Measurements from ENCODE around the gene RPP38. TPM values are rescaled to one million over a fixed set of nuclear protein-coding genes. Genes with fewer than 3 reads are reported as not detected.

The RPP38 gene
- polyA plus RNA-seq, 2 of the 4 experiments (the other 2 are of a cell fraction) = 25.5 to 47.5 TPM

DNA sequence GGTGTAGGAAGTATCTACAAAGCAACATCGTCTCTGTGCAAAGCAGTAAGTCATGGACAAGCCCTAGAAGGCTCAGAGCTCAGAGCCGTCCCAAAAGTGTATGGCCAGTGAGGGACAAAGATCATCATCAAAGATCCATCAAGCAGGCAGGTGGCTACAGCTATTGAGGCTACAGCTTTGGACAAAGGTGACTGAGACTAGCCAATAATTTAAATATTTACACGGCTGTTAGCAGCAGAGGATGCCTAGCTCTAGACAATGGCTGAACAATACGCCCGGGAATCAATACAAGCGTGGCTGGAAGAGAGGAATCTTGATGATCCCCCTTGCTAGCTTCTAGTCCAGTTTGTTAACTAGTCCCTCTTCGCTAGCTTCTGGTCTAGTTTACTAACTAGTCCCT lies 53.4 kb downstream of the RPP38 start:
- H3K4me3 ChIP-seq = no peak overlapping the region
- FAIRE-seq (no peak), DNase-seq (ENCODE audit: low read depth in 1 of 2, low spot score in 1 of 2) (no peak), ATAC-seq (no peak)
- H3K9me3 ChIP-seq = no peaks in the 10 kb centered on the region
- CTCF ChIA-PET = no interaction called here
- no peak overlapping the region for H3K27ac ChIP-seq
- TF ChIP-seq FOSB (CRISPR knock-in tag; IDR thresholded peaks at IDR 0.05) = no peak
- 93% methylated on average over 7 of the region's 7 CpGs for WGBS (ENCODE audit: missing lambda C conversion rate)
- no peaks in the 10 kb centered on the region for H3K4me1 ChIP-seq
- POLR2A ChIA-PET = no interaction called here
- no peak overlapping the region for H3K4me2 ChIP-seq

DNA sequence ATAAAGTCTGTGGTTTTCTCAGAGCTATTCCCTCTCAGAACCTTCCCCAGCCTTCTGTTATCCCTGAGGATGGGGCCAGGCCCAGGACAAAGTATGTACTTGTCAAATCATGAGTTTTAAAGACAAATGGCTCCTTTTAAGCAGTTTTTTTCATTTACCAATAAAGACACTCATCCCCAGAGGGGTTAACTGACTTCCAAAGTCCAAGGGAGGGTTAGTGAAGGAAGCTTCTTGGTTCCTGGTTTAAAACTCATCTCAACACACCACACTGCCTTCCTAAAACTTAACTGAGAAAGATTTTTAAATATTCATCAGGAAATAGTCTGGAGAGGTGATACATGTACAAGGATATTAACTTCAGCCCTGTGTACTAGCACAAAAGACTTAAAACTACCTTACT lies 55.4 kb downstream of the RPP38 start:
- CTCF ChIA-PET = interaction anchor here (0.6 to 1.2 kb wide), 4 partner anchors 41 to 626 kb away, joined by 3 to 5 read pairs (median 3); no protein-coding TSS in a partner anchor
- H3K9me3 ChIP-seq = no peaks in the 10 kb centered on the region

More for the DNA sequence above, 55.4 kb downstream of the RPP38 start:
- TF ChIP-seq, protein P1, sequence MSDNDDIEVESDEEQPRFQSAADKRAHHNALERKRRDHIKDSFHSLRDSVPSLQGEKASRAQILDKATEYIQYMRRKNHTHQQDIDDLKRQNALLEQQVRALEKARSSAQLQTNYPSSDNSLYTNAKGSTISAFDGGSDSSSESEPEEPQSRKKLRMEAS (IDR thresholded peaks at IDR 0.05) = no peak
- no peak for TF ChIP-seq ZFP36 (IDR thresholded peaks at IDR 0.05; ENCODE audit: borderline replicate concordance, partially characterized antibody)
- no peak for TF ChIP-seq MAFK (IDR thresholded peaks at IDR 0.05; ENCODE audit: partially characterized antibody)
- TF ChIP-seq HDAC2 (IDR thresholded peaks at IDR 0.05) = no peak
- no peak for TF ChIP-seq MYC (IDR thresholded peaks at IDR 0.05; ENCODE audit: borderline replicate concordance, low read length)
- TF ChIP-seq FOSL2 (IDR thresholded peaks at IDR 0.05) = no peak
- TF ChIP-seq FOSL2 (CRISPR knock-in tag; IDR thresholded peaks at IDR 0.05) = no peak
- no peak for TF ChIP-seq NFE2L2 (conservative IDR thresholded peaks at IDR 0.05; ENCODE audit: low read length)
- TF ChIP-seq, protein P2, sequence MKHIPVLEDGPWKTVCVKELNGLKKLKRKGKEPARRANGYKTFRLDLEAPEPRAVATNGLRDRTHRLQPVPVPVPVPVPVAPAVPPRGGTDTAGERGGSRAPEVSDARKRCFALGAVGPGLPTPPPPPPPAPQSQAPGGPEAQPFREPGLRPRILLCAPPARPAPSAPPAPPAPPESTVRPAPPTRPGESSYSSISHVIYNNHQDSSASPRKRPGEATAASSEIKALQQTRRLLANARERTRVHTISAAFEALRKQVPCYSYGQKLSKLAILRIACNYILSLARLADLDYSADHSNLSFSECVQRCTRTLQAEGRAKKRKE (CRISPR knock-in tag; IDR thresholded peaks at IDR 0.05; ENCODE audit: low read depth) = no peak
- no peak for ATAC-seq
- FAIRE-seq = no peak
- Histone ChIP-seq H3K4me2 (no peak overlapping the region), H3K4me3 (no peak overlapping the region), H3K27ac (no peak overlapping the region), H3K4me1 (no peaks in the 10 kb centered on the region)
- POLR2A ChIA-PET = no interaction called here
- no peak for DNase-seq (ENCODE audit: low read depth in 1 of 2, low spot score in 1 of 2)

Other genes starting within 250 kb of the RPP38 start
- 21.3 and 23.2 TPM in 2 replicates for gene SUV39H2, start 218.5 kb upstream of the RPP38 start, polyA plus RNA-seq (2011; rRNA removed)
- gene SUV39H2, start 218.5 kb upstream of the RPP38 start, polyA plus RNA-seq (2017; fragmentation: RNase III; extraction: RNeasy Plus Mini Kit Qiagen cat#74134 plus additional on column Dnase treatment) = 22.6 to 24.0 TPM (median 22.9 TPM) in 3 replicates
- 8.3 and 8.6 TPM in 2 replicates for gene DCLRE1C, start 143.3 kb upstream of the RPP38 start, polyA plus RNA-seq (2011; rRNA removed)
- gene DCLRE1C, start 143.3 kb upstream of the RPP38 start, polyA plus RNA-seq (2017; fragmentation: RNase III; extraction: RNeasy Plus Mini Kit Qiagen cat#74134 plus additional on column Dnase treatment) = 4.6 to 5.9 TPM (median 5.0 TPM) in 3 replicates
- gene MEIG1, start 138.0 kb upstream of the RPP38 start, polyA plus RNA-seq (2011; rRNA removed) = 0.79 and 1.1 TPM in 2 replicates
- 0.41 to 1.9 TPM (median 0.66 TPM) in 3 replicates for gene MEIG1, start 138.0 kb upstream of the RPP38 start, polyA plus RNA-seq (2017; fragmentation: RNase III; extraction: RNeasy Plus Mini Kit Qiagen cat#74134 plus additional on column Dnase treatment)
- 0.34 and 0.53 TPM in 2 replicates for gene OLAH, start 53.4 kb upstream of the RPP38 start, polyA plus RNA-seq (2011; rRNA removed)
- gene OLAH, start 53.4 kb upstream of the RPP38 start, polyA plus RNA-seq (2017; fragmentation: RNase III; extraction: RNeasy Plus Mini Kit Qiagen cat#74134 plus additional on column Dnase treatment) = not detected in 3 replicates
- gene ACBD7, start 8.6 kb upstream of the RPP38 start, polyA plus RNA-seq (2011; rRNA removed) = 0.90 and 0.98 TPM in 2 replicates
- gene ACBD7, start 8.6 kb upstream of the RPP38 start, polyA plus RNA-seq (2017; fragmentation: RNase III; extraction: RNeasy Plus Mini Kit Qiagen cat#74134 plus additional on column Dnase treatment) = 1.2 to 1.6 TPM (median 1.5 TPM) in 3 replicates
- 13.1 and 14.7 TPM in 2 replicates for gene NMT2, start 71.3 kb downstream of the RPP38 start, polyA plus RNA-seq (2011; rRNA removed)
- 19.6 to 23.2 TPM (median 22.5 TPM) in 3 replicates for gene NMT2, start 71.3 kb downstream of the RPP38 start, polyA plus RNA-seq (2017; fragmentation: RNase III; extraction: RNeasy Plus Mini Kit Qiagen cat#74134 plus additional on column Dnase treatment)

Data from A549 (cell line).